Hematopoietic multipotent progenitor cell treated with erythropoietin and hydrocortisone succinate and interleukin-3 and kit ligand, for 15 days (in vitro differentiated cells): ENCODE measurements around the gene SMURF2.
"Not testable (repeated sequence)": the region's sequence is repeated elsewhere in the genome, so short reads cannot be mapped to it uniquely, and the experiment has no call there.

ENCODE experiments used
- DNase-seq: peaks from one replicate; pipeline ENCODE4 v3.0.0-alpha.2; 2015; ENCODE audit warnings: low spot score

SMURF2 gene

GRCh38 chr17:64596439-64596838 is 65.7 kb downstream of the SMURF2 start:
- no peak for DNase-seq

GRCh38 chr17:64591944-64592343 is 70.2 kb downstream of the SMURF2 start:
- no peak for DNase-seq

GRCh38 chr17:64585146-64585545 is 77.0 kb downstream of the SMURF2 start:
- no peak for DNase-seq

- no peak for DNase-seq
These were observed 79.1 kb downstream of the SMURF2 start for GRCh38 chr17:64583038-64583437.

GRCh38 chr17:64580384-64581315 is 81.5 kb downstream of the SMURF2 start:
- no peak for DNase-seq

- DNase-seq = no peak
These were observed 82.2 kb downstream of the SMURF2 start for GRCh38 chr17:64579917-64580316.

- DNase-seq = not testable (repeated sequence)
These were observed 85.1 kb downstream of the SMURF2 start for GRCh38 chr17:64577025-64577424.

GRCh38 chr17:64575431-64575830 is 86.7 kb downstream of the SMURF2 start:
- no peak for DNase-seq

GRCh38 chr17:64574646-64575045 is 87.5 kb downstream of the SMURF2 start:
- no peak for DNase-seq

- no peak for DNase-seq
These were observed 88.9 kb downstream of the SMURF2 start for GRCh38 chr17:64573214-64573613.

- DNase-seq = no peak
These were observed 89.4 kb downstream of the SMURF2 start for GRCh38 chr17:64572682-64573154.

GRCh38 chr17:64571746-64572145 is 90.4 kb downstream of the SMURF2 start:
- no peak for DNase-seq

GRCh38 chr17:64565563-64565962 is 96.5 kb downstream of the SMURF2 start:
- no peak for DNase-seq

GRCh38 chr17:64564098-64564497 is 98.0 kb downstream of the SMURF2 start:
- no peak for DNase-seq

GRCh38 chr17:64555281-64555680 is 106.8 kb downstream of the SMURF2 start:
- no peak for DNase-seq

- DNase-seq = no peak
These were observed 108.0 kb downstream of the SMURF2 start for GRCh38 chr17:64554028-64554637.

- DNase-seq = no peak
These were observed 110.6 kb downstream of the SMURF2 start for GRCh38 chr17:64551461-64551860.

- no peak for DNase-seq
These were observed 114.8 kb downstream of the SMURF2 start for GRCh38 chr17:64547319-64547718.

- DNase-seq = no peak
These were observed 115.4 kb downstream of the SMURF2 start for GRCh38 chr17:64546716-64547115.

- DNase-seq = no peak
These were observed 117.4 kb downstream of the SMURF2 start for GRCh38 chr17:64544742-64545141.

- no peak for DNase-seq
These were observed 121.9 kb downstream of the SMURF2 start for GRCh38 chr17:64540118-64540776.

GRCh38 chr17:64538508-64539130 is 123.5 kb downstream of the SMURF2 start:
- DNase-seq = no peak
